C4-2B (cell line): Measurements from ENCODE around the gene CTU2.

ENCODE experiments used
- CTCF ChIP-seq: fragments of 450-650 bp; conservative IDR thresholded peaks from 2 replicates; pipeline ENCODE4 v1.5.1; 2017; ENCODE audit warnings: mild to moderate bottlenecking
- ZFX ChIP-seq: fragments of 450-650 bp; IDR thresholded peaks from 2 replicates; pipeline ENCODE4 v1.6.1; 2017

DNA sequence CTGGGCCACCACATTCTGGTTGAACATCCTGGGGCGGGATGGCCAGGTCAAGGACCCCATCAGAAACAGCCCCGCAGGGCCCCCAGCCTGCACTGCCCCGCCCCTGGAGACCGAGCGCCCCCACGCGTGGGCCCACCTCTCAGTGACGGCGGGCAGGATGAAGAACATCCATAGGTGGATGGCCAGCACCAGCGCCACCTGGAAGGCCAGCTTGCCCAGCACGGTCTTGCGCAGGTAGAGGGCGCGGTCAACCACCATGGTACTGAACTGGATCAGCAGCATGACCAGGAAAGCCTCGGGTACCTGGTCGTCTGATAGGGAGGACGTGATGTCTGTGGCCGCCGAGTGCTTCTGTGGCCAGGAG, 13.6 kb downstream of the CTU2 start:
- no peak for TF ChIP-seq CTCF
- no peak for TF ChIP-seq ZFX
